RWPE2 (cell line): ENCODE measurements around the gene BAAT.
"Not testable (repeated sequence)": the region's sequence is repeated elsewhere in the genome, so short reads cannot be mapped to it uniquely, and the experiment has no call there.

ENCODE experiments used
- ATAC-seq: fragments of 200-7000 bp; cut with Tn5 transposase; 3 replicates; pipeline ENCODE4 v1.9.1; 2021; ENCODE audit warnings: low read depth
- DNase-seq: peaks from one replicate; pipeline ENCODE4 v3.0.0-alpha.2; 2020; ENCODE audit warnings: low spot score
- H3K27ac ChIP-seq: fragments of 450-650 bp; 2 replicates; pipeline ENCODE4 v1.5.1; 2017; ENCODE audit warnings: mild to moderate bottlenecking; ENCODE audit not compliant: poor library complexity, severe bottlenecking
- H3K27me3 ChIP-seq: fragments of 250-450 bp; sonication (Bioruptor Pico); 2 replicates; pipeline ENCODE4 v1.5.1; 2021; ENCODE audit warnings: mild to moderate bottlenecking, moderate library complexity; ENCODE audit not compliant: insufficient read depth, poor library complexity, severe bottlenecking
- H3K36me3 ChIP-seq: fragments of 250-450 bp; sonication (Bioruptor Pico); 2 replicates; pipeline ENCODE4 v1.5.1; 2020; ENCODE audit warnings: low read depth, mild to moderate bottlenecking, moderate library complexity
- H3K4me1 ChIP-seq: fragments of 250-450 bp; sonication (Bioruptor Pico); 2 replicates; pipeline ENCODE4 v1.5.1; 2021; ENCODE audit warnings: mild to moderate bottlenecking, moderate library complexity; ENCODE audit not compliant: insufficient read depth, poor library complexity, severe bottlenecking
- H3K4me3 ChIP-seq: fragments of 250-450 bp; sonication (Bioruptor Pico); 2 replicates; pipeline ENCODE4 v1.5.1; 2021; ENCODE audit warnings: mild to moderate bottlenecking, moderate library complexity; ENCODE audit not compliant: severe bottlenecking
- H3K9me3 ChIP-seq: fragments of 250-450 bp; sonication (Bioruptor Pico); 2 replicates; pipeline ENCODE4 v1.5.1; 2021; ENCODE audit warnings: mild to moderate bottlenecking, moderate library complexity; ENCODE audit not compliant: severe bottlenecking
- TF ChIP-seq, protein P1 (sequence below): fragments of 450-650 bp; IDR thresholded peaks from one replicate; pipeline ENCODE4 v1.5.1; 2017; ENCODE audit warnings: mild to moderate bottlenecking, moderate library complexity; ENCODE audit not compliant: poor library complexity, severe bottlenecking

Gene BAAT

GRCh38 chr9:101384873-101385536 is at the start of gene BAAT:
BAAT (minus strand) TSS chr9:101385006; CDS start chr9:101371404, 13,602 bp downstream.
- not testable (repeated sequence) for DNase-seq, H3K9me3 ChIP-seq, H3K27me3 ChIP-seq, H3K4me1 ChIP-seq, H3K27ac ChIP-seq, H3K4me3 ChIP-seq, ATAC-seq
- H3K36me3 ChIP-seq: peaks cover 18% of the 10 kb centered on the region

DNA sequence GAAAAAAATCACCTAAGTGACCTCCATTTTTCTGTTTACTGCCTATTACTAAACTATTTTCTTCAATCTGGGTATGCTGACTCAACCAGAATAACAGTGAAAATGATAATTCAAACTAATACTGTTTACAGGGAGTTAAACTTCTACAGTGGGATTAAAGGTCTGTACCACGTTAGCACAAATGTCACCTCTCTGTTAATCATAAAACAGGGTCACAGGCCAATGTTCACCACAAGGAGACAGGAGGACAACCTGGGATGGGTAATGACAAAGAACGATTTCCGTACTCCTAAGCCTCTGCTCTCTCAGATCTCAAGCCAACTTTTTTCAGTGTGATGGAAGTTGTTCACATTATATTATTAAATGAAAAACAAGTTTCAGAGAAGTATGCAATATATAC is 48.4 kb upstream of the BAAT start:
- TF ChIP-seq, protein P1, sequence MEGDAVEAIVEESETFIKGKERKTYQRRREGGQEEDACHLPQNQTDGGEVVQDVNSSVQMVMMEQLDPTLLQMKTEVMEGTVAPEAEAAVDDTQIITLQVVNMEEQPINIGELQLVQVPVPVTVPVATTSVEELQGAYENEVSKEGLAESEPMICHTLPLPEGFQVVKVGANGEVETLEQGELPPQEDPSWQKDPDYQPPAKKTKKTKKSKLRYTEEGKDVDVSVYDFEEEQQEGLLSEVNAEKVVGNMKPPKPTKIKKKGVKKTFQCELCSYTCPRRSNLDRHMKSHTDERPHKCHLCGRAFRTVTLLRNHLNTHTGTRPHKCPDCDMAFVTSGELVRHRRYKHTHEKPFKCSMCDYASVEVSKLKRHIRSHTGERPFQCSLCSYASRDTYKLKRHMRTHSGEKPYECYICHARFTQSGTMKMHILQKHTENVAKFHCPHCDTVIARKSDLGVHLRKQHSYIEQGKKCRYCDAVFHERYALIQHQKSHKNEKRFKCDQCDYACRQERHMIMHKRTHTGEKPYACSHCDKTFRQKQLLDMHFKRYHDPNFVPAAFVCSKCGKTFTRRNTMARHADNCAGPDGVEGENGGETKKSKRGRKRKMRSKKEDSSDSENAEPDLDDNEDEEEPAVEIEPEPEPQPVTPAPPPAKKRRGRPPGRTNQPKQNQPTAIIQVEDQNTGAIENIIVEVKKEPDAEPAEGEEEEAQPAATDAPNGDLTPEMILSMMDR: no peak
- H3K4me1 ChIP-seq: no peaks in the 10 kb centered on the region
- H3K4me3 ChIP-seq: no peak overlapping the region
- ATAC-seq (no peak), DNase-seq (no peak)
- no peaks in the 10 kb centered on the region for H3K36me3 ChIP-seq
- H3K27ac ChIP-seq: no peak overlapping the region
- peaks cover 8% of the 10 kb centered on the region for H3K27me3 ChIP-seq
- no peaks in the 10 kb centered on the region for H3K9me3 ChIP-seq

- Histone ChIP-seq H3K27ac (no peak overlapping the region), H3K4me1 (no peaks in the 10 kb centered on the region), H3K27me3 (peaks cover 8% of the 10 kb centered on the region), H3K9me3 (no peaks in the 10 kb centered on the region), H3K4me3 (no peak overlapping the region), H3K36me3 (no peaks in the 10 kb centered on the region)
- ATAC-seq (no peak), DNase-seq (no peak)
- TF ChIP-seq, protein P1: no peak
Measured at GRCh38 chr9:101432740-101433139, 47.9 kb upstream of the BAAT start.

DNA sequence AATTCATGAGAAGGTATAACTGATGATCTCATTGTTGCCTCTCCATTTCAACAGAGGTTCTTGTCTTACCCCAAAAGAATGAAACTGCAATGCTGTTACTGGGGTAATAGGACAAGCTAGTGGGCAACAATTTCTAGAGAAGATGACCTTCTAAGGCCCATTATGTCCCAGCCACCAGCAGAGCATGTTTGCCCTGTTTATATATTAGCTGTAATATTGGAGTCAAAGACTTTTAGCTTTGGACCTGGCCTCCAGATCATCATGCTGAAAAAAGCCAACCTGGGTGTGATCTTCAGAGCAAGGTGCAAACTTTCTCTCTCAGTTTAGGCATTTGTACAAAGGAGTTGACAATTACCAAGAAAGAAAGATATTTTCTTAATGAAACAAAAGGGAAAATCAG is 47.4 kb upstream of the BAAT start:
- Histone ChIP-seq H3K27me3 (peaks cover 8% of the 10 kb centered on the region), H3K4me1 (no peaks in the 10 kb centered on the region), H3K9me3 (no peaks in the 10 kb centered on the region), H3K4me3 (no peak overlapping the region), H3K27ac (no peak overlapping the region), H3K36me3 (no peaks in the 10 kb centered on the region)
- TF ChIP-seq, protein P1: no peak
- no peak for DNase-seq
- no peak for ATAC-seq

GRCh38 chr9:101429736-101430135 is 44.9 kb upstream of the BAAT start:
- Histone ChIP-seq H3K27ac (no peak overlapping the region), H3K4me3 (no peak overlapping the region), H3K36me3 (no peaks in the 10 kb centered on the region), H3K9me3 (no peaks in the 10 kb centered on the region), H3K27me3 (peaks cover 6% of the 10 kb centered on the region), H3K4me1 (no peaks in the 10 kb centered on the region)
- ATAC-seq: no peak
- TF ChIP-seq, protein P1: no peak
- no peak for DNase-seq
